ENCODE results near the gene TBC1D16. TPM values are rescaled to one million over a fixed set of nuclear protein-coding genes. Genes with fewer than 3 reads are reported as not detected.

TBC1D16 gene
- total RNA-seq, 3 donors from 2014 or later = 10.9 to 23.4 (median 22.1) TPM

- DNase-seq = no peak
- intact Hi-C loops (cut with DNase I, micrococcal nuclease) = no loop called here
- no peak for ATAC-seq
Observed at GRCh38 chr17:80061421-80061820, 25.7 kb upstream of the TBC1D16 start.

GRCh38 chr17:80060644-80061043 lies 25.0 kb upstream of the TBC1D16 start:
- Histone ChIP-seq H3K36me3 (ENCODE audit: low read depth) (no peaks in the 10 kb centered on the region), H3K4me3 (no peak overlapping the region), H3K4me1 (ENCODE audit: low read depth) (no peaks in the 10 kb centered on the region), H3K9me3 (no peaks in the 10 kb centered on the region)
- DNase-seq (no peak), ATAC-seq (no peak)
- intact Hi-C loops (cut with DNase I, micrococcal nuclease) = no loop called here
- TF ChIP-seq CTCF (IDR thresholded peaks at IDR 0.05) = no peak

More at GRCh38 chr17:80061421-80061820, 25.7 kb upstream of the TBC1D16 start:
- no peak for TF ChIP-seq CTCF (IDR thresholded peaks at IDR 0.05)
- Histone ChIP-seq H3K9me3 (no peaks in the 10 kb centered on the region), H3K4me3 (no peak overlapping the region), H3K4me1 (ENCODE audit: low read depth) (no peaks in the 10 kb centered on the region), H3K36me3 (ENCODE audit: low read depth) (no peaks in the 10 kb centered on the region)

- Histone ChIP-seq H3K4me1 (ENCODE audit: low read depth) (no peaks in the 10 kb centered on the region), H3K36me3 (ENCODE audit: low read depth) (no peaks in the 10 kb centered on the region), H3K9me3 (no peaks in the 10 kb centered on the region), H3K4me3 (no peak overlapping the region)
- DNase-seq = no peak
- no peak for ATAC-seq
- intact Hi-C loops (cut with DNase I, micrococcal nuclease) = no loop called here
- no peak for TF ChIP-seq CTCF (IDR thresholded peaks at IDR 0.05)
Observed at GRCh38 chr17:80058311-80058955, 22.8 kb upstream of the TBC1D16 start.

- TF ChIP-seq CTCF (IDR thresholded peaks at IDR 0.05) = no peak
- ATAC-seq (no peak), DNase-seq (no peak)
- Histone ChIP-seq H3K9me3 (no peaks in the 10 kb centered on the region), H3K4me1 (ENCODE audit: low read depth) (no peaks in the 10 kb centered on the region), H3K4me3 (no peak overlapping the region), H3K36me3 (ENCODE audit: low read depth) (no peaks in the 10 kb centered on the region)
- intact Hi-C loops (cut with DNase I, micrococcal nuclease) = no loop called here
Observed at GRCh38 chr17:80055597-80055996, 19.9 kb upstream of the TBC1D16 start.

GRCh38 chr17:80053102-80053501 lies 17.4 kb upstream of the TBC1D16 start:
- DNase-seq (peak in 1 of 3 donors; percentile 26), ATAC-seq (no peak)
- no peak for TF ChIP-seq CTCF (IDR thresholded peaks at IDR 0.05)
- Histone ChIP-seq H3K4me1 (ENCODE audit: low read depth) (no peaks in the 10 kb centered on the region), H3K9me3 (no peaks in the 10 kb centered on the region), H3K36me3 (ENCODE audit: low read depth) (no peaks in the 10 kb centered on the region), H3K4me3 (no peak overlapping the region)
- intact Hi-C loops (cut with DNase I, micrococcal nuclease) = no loop called here

- H3K36me3 ChIP-seq (ENCODE audit: low read depth) = no peaks in the 10 kb centered on the region
- H3K4me1 ChIP-seq (ENCODE audit: low read depth) = no peaks in the 10 kb centered on the region
- no peak for ATAC-seq
- TF ChIP-seq CTCF (IDR thresholded peaks at IDR 0.05) = no peak
- peak in 1 of 3 donors; percentile 20 for DNase-seq
- intact Hi-C loops (cut with DNase I, micrococcal nuclease) = no loop called here
- H3K9me3 ChIP-seq = no peaks in the 10 kb centered on the region
- H3K4me3 ChIP-seq = no peak overlapping the region
Observed at GRCh38 chr17:80051681-80052080, 16.0 kb upstream of the TBC1D16 start.

Data from mucosa of descending colon (tissue), 3 donors.